HCT116 (cell line): ENCODE measurements around the gene CDK9. TPM values are rescaled to one million over a fixed set of nuclear protein-coding genes. Genes with fewer than 3 reads are reported as not detected.

Experiments
- ATAC-seq: fragments of 200-7000 bp; cut with Tn5 transposase; 2 replicates; pipeline ENCODE4 v1.9.1; 2020; ENCODE audit warnings: mild to moderate bottlenecking, moderate library complexity
- BruUV-seq: library from RNA; stranded (reverse); fragments of 400-500 nt; replicated peaks from 2 replicates; lab custom pipeline; 2021; lab: Mats Ljungman, UMichigan
- CTCF ChIA-PET: fragments of 300-600 bp; sonication (Branson Sonifier 250); formaldehyde crosslinking; loops from one replicate; lab custom pipeline; 2021; ENCODE audit warnings: antibody characterized with exemption; lab: Charles Lee
- POLR2A ChIA-PET: fragments of 300-600, 350-600 bp; sonication (Branson Sonifier 250); formaldehyde crosslinking; loops from one replicate; lab custom pipeline; 2021; ENCODE audit warnings: antibody characterized with exemption; lab: Charles Lee
- RAD21 ChIA-PET, 2 experiments: fragments of 300-600 bp; sonication (Branson Sonifier 250); formaldehyde crosslinking; loops; one replicate each; lab custom pipeline; 2023; ENCODE audit warnings: low total read pairs in 2 of 2; ENCODE audit not compliant: uncharacterized antibody in 2 of 2, unreplicated experiment in 2 of 2, low non-redundant PET in 1 of 2; lab: Charles Lee
- DNase-seq: peaks from one replicate; pipeline ENCODE4 v3.0.0-alpha.2; 2010; ENCODE audit warnings: low read depth, low spot score
- H2AFZ ChIP-seq: fragments of 200-600 bp; shearing (Covaris generic), sonication (generic); 2 replicates; pipeline ENCODE4 v1.6.1; 2017; ENCODE audit warnings: low read depth, mixed run types, mixed read lengths, antibody characterized with exemption, low read length; ENCODE audit not compliant: poor library complexity, severe bottlenecking
- H3K27ac ChIP-seq: 2 replicates; pipeline ENCODE4 v1.5.1; 2012; ENCODE audit warnings: low read depth, low read length
- H3K27me3 ChIP-seq: fragments of 200-600 bp; sonication (generic); 2 replicates; pipeline ENCODE4 v1.6.1; 2016; ENCODE audit warnings: mixed run types, low read length, mixed read lengths; ENCODE audit not compliant: insufficient read depth
- H3K36me3 ChIP-seq, 2 experiments: fragments of 200-500 bp in 1 of 2; fragments of 200-600 bp in 1 of 2; sonication (Bioruptor generic) in 1 of 2; sonication (generic) in 1 of 2; 2 replicates each; pipeline versions ENCODE4 v1.5.1 to v1.6.1; 2014 to 2016; ENCODE audit warnings: low read length in 2 of 2, inconsistent platforms in 1 of 2, mixed read lengths in 1 of 2, mixed run types in 1 of 2; ENCODE audit not compliant: insufficient read depth in 2 of 2, control insufficient read depth in 1 of 2
- H3K4me1 ChIP-seq, 2 experiments: fragments of 200-600 bp in 1 of 2; sonication (generic) in 1 of 2; 2 replicates each; pipeline versions ENCODE4 v1.5.1 to v1.6.1; 2012 to 2017; ENCODE audit warnings: low read length in 2 of 2, inconsistent platforms in 1 of 2, mild to moderate bottlenecking in 1 of 2, mixed read lengths in 1 of 2, mixed run types in 1 of 2, moderate library complexity in 1 of 2; ENCODE audit not compliant: insufficient read depth in 2 of 2, control insufficient read depth in 1 of 2
- H3K4me2 ChIP-seq: fragments of 200-600 bp; sonication (generic); 2 replicates; pipeline ENCODE4 v1.6.1; 2017; ENCODE audit warnings: mixed run types, low read length, mixed read lengths
- H3K4me3 ChIP-seq, 2 experiments: fragments of 200-600 bp in 1 of 2; sonication (generic) in 1 of 2; replicated peaks in 1 of 2; 2 replicates each; pipeline ENCODE4 v1.5.1; 2011 to 2016; ENCODE audit warnings: low read length in 2 of 2, control low read depth in 1 of 2, low read depth in 1 of 2, mild to moderate bottlenecking in 1 of 2, mixed read lengths in 1 of 2, mixed run types in 1 of 2
- H3K79me2 ChIP-seq: fragments of 200-600 bp; sonication (generic); 2 replicates; pipeline ENCODE4 v1.6.1; 2017; ENCODE audit warnings: mild to moderate bottlenecking, mixed run types, low read length, moderate library complexity, mixed read lengths; ENCODE audit not compliant: insufficient read depth
- H3K9ac ChIP-seq: fragments of 200-600 bp; sonication (generic); 2 replicates; pipeline ENCODE4 v1.6.1; 2016; ENCODE audit warnings: low read length, mixed read lengths
- H3K9me2 ChIP-seq: fragments of 200-600 bp; sonication (generic), shearing (Covaris generic); 2 replicates; pipeline ENCODE4 v1.6.1; 2017; ENCODE audit warnings: mixed run types, mild to moderate bottlenecking, moderate library complexity; ENCODE audit not compliant: insufficient read depth
- H3K9me3 ChIP-seq, 2 experiments: fragments of 200-500 bp in 1 of 2; fragments of 200-600 bp in 1 of 2; sonication (Bioruptor generic) in 1 of 2; sonication (generic) in 1 of 2; 2 replicates each; pipeline ENCODE4 v1.6.1; 2014 to 2017; ENCODE audit warnings: low read length in 2 of 2, mixed read lengths in 2 of 2, inconsistent platforms in 1 of 2, low read depth in 1 of 2, mild to moderate bottlenecking in 1 of 2, mixed run types in 1 of 2, moderate library complexity in 1 of 2; ENCODE audit not compliant: control insufficient read depth in 1 of 2, insufficient read depth in 1 of 2
- H4K20me1 ChIP-seq: fragments of 200-600 bp; sonication (generic), shearing (Covaris generic); 2 replicates; pipeline ENCODE4 v1.6.1; 2017; ENCODE audit warnings: mixed run types, mild to moderate bottlenecking, moderate library complexity; ENCODE audit not compliant: insufficient read depth
- CBX3 ChIP-seq: IDR thresholded peaks from 2 replicates; pipeline ENCODE4 v1.6.1; 2012; ENCODE audit warnings: low read depth
- CTCF ChIP-seq, 3 experiments: fragments of 200-600 bp in 1 of 3; sonication (generic) in 1 of 3; IDR thresholded peaks in 2 of 3; conservative IDR thresholded peaks in 1 of 3; 2 replicates each; pipeline ENCODE4 v1.5.1; 2012 to 2017; ENCODE audit warnings: low read depth in 2 of 3, low read length in 2 of 3, antibody characterized with exemption in 1 of 3, borderline replicate concordance in 1 of 3, control low read depth in 1 of 3, mild to moderate bottlenecking in 1 of 3, mixed read lengths in 1 of 3, mixed run types in 1 of 3, moderate library complexity in 1 of 3; ENCODE audit not compliant: insufficient read depth in 1 of 3
- EGR1 ChIP-seq: IDR thresholded peaks from 2 replicates; pipeline ENCODE4 v1.6.1; 2012; ENCODE audit warnings: low read depth
- ELF1 ChIP-seq: IDR thresholded peaks from 2 replicates; pipeline ENCODE4 v1.6.1; 2012; ENCODE audit warnings: low read depth, borderline replicate concordance
- EZH2 ChIP-seq: fragments of 200-600 bp; sonication (generic); IDR thresholded peaks from 2 replicates; pipeline ENCODE4 v1.6.1; 2017; ENCODE audit warnings: antibody characterized with exemption, mixed run types
- POLR2A ChIP-seq: IDR thresholded peaks from 2 replicates; pipeline ENCODE4 v1.7.0; 2011; ENCODE audit warnings: borderline replicate concordance; ENCODE audit not compliant: insufficient read depth, insufficient read length; ENCODE audit errors: extremely low read depth
- ZNF274 ChIP-seq: fragments of 200-500 bp; sonication (Bioruptor generic); IDR thresholded peaks from 2 replicates; pipeline ENCODE4 v1.6.1; 2014; ENCODE audit warnings: mild to moderate bottlenecking, low read depth, low read length, inconsistent platforms
- intact Hi-C: fragments of 100-400 bp; cut with micrococcal nuclease; formaldehyde crosslinking; loops from 2 replicates; pipeline ENCODE4 v1.10.0; 2022
- total RNA-seq: library from RNA; stranded (reverse); gene quantifications from one replicate; pipeline ENCODE4 v1.2.1, GENCODE V29; 2021; ENCODE audit not compliant: unreplicated experiment
- TF ChIP-seq, protein P1 (sequence below): IDR thresholded peaks from 2 replicates; pipeline ENCODE4 v1.6.1; 2012; ENCODE audit warnings: low read depth
- TF ChIP-seq, protein P2 (sequence below): IDR thresholded peaks from 2 replicates; pipeline ENCODE4 v1.6.1; 2011; ENCODE audit warnings: mild to moderate bottlenecking, low read length, moderate library complexity; ENCODE audit not compliant: insufficient replicate concordance; ENCODE audit errors: extremely low read depth

CDK9 gene
- total RNA-seq, 1 experiment from 2014 or later = 102 TPM

GRCh38 chr9:127742435-127743088 lies 43.3 kb upstream of the CDK9 start:
- Histone ChIP-seq H3K9ac (no peak overlapping the region), H3K4me2 (no peak overlapping the region), H3K9me2 (no peaks in the 10 kb centered on the region), H3K4me1 (peaks cover 14 to 28% of the 10 kb centered on the region in 2 experiments), H2AFZ (no peak overlapping the region), H4K20me1 (no peaks in the 10 kb centered on the region), H3K4me3 (no peak overlapping the region), H3K9me3 (no peaks in the 10 kb centered on the region), H3K36me3 (no peaks in the 10 kb centered on the region), H3K27me3 (no peaks in the 10 kb centered on the region), H3K79me2 (no peaks in the 10 kb centered on the region), H3K27ac (no peak overlapping the region)
- no peak for TF ChIP-seq ELF1
- no peak for TF ChIP-seq ZNF274
- no peak for TF ChIP-seq POLR2A
- TF ChIP-seq, protein P1, sequence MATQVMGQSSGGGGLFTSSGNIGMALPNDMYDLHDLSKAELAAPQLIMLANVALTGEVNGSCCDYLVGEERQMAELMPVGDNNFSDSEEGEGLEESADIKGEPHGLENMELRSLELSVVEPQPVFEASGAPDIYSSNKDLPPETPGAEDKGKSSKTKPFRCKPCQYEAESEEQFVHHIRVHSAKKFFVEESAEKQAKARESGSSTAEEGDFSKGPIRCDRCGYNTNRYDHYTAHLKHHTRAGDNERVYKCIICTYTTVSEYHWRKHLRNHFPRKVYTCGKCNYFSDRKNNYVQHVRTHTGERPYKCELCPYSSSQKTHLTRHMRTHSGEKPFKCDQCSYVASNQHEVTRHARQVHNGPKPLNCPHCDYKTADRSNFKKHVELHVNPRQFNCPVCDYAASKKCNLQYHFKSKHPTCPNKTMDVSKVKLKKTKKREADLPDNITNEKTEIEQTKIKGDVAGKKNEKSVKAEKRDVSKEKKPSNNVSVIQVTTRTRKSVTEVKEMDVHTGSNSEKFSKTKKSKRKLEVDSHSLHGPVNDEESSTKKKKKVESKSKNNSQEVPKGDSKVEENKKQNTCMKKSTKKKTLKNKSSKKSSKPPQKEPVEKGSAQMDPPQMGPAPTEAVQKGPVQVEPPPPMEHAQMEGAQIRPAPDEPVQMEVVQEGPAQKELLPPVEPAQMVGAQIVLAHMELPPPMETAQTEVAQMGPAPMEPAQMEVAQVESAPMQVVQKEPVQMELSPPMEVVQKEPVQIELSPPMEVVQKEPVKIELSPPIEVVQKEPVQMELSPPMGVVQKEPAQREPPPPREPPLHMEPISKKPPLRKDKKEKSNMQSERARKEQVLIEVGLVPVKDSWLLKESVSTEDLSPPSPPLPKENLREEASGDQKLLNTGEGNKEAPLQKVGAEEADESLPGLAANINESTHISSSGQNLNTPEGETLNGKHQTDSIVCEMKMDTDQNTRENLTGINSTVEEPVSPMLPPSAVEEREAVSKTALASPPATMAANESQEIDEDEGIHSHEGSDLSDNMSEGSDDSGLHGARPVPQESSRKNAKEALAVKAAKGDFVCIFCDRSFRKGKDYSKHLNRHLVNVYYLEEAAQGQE = no peak
- no peak for TF ChIP-seq CBX3
- no peak for TF ChIP-seq CTCF (IDR thresholded peaks at IDR 0.05 in 2 of 3, conservative IDR thresholded peaks at IDR 0.05 in 1 of 3; ENCODE audit: borderline replicate concordance in 1 of 3, insufficient read depth in 1 of 3, low read depth in 2 of 3, low read length in 2 of 3)
- no peak for TF ChIP-seq EGR1
- TF ChIP-seq, protein P2, sequence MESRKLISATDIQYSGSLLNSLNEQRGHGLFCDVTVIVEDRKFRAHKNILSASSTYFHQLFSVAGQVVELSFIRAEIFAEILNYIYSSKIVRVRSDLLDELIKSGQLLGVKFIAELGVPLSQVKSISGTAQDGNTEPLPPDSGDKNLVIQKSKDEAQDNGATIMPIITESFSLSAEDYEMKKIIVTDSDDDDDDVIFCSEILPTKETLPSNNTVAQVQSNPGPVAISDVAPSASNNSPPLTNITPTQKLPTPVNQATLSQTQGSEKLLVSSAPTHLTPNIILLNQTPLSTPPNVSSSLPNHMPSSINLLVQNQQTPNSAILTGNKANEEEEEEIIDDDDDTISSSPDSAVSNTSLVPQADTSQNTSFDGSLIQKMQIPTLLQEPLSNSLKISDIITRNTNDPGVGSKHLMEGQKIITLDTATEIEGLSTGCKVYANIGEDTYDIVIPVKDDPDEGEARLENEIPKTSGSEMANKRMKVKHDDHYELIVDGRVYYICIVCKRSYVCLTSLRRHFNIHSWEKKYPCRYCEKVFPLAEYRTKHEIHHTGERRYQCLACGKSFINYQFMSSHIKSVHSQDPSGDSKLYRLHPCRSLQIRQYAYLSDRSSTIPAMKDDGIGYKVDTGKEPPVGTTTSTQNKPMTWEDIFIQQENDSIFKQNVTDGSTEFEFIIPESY = no peak
- no peak for TF ChIP-seq EZH2
- ChIA-PET POLR2A (no interaction called here), RAD21 (no interaction called here), CTCF (no interaction called here)
- ATAC-seq = no peak
- intact Hi-C loops = no loop called here
- no TSS peak for BruUV-seq
- DNase-seq = no peak
